ENCODE data around the gene APP.

The APP gene

GRCh38 chr21:26124896-26125295, 45.7 kb downstream of the APP start:
- Histone ChIP-seq H3K9me3 (ENCODE audit: control insufficient read depth, insufficient read depth, low read depth, low read length) (no peaks in the 10 kb centered on the region), H3K27ac (ENCODE audit: extremely low read depth, low read depth, low read length) (peak overlapping the region; percentile 20), H3K4me1 (ENCODE audit: control insufficient read depth, insufficient read depth, low read length) (peaks cover 52% of the 10 kb centered on the region), H3K4me3 (ENCODE audit: low read depth, low read length) (no peak overlapping the region), H3K36me3 (ENCODE audit: control insufficient read depth in 2 of 2, insufficient read depth in 1 of 2, low read length in 2 of 2) (no peaks in the 10 kb centered on the region; a peak in 1 of 3 replicates)
- 0 out of 2 replicates have a peak, but pooled peaks have one; percentile 7 for TF ChIP-seq SP7 (tag by site-specific recombination; IDR thresholded peaks at IDR 0.05)
- TF ChIP-seq ZBTB17 (tag by site-specific recombination; IDR thresholded peaks at IDR 0.05) = peak; percentile 42; the same call in 1 of the 2 replicates
- no peak for TF ChIP-seq ZNF664 (tag by site-specific recombination; IDR thresholded peaks at IDR 0.05)
- TF ChIP-seq ZNF776 (tag by site-specific recombination; IDR thresholded peaks at IDR 0.05; ENCODE audit: borderline replicate concordance) = no peak
- peak; percentile 50; the same call in 1 of the 2 replicates for TF ChIP-seq ZNF600 (tag by site-specific recombination; IDR thresholded peaks at IDR 0.05)
- no peak for TF ChIP-seq ZNF132 (tag by site-specific recombination; IDR thresholded peaks at IDR 0.05; ENCODE audit: borderline replicate concordance)
- TF ChIP-seq ZNF394 (tag by site-specific recombination; IDR thresholded peaks at IDR 0.05; ENCODE audit: borderline replicate concordance) = no peak
- CTCF ChIA-PET = interaction anchor here (1.0 kb wide), 1 partner anchor 25 kb away, joined by 3 read pairs; no protein-coding TSS in a partner anchor
- POLR2A ChIA-PET = interaction anchor here (1.4 to 1.9 kb wide), 3 partner anchors 16 to 45 kb away, joined by 4 to 5 read pairs (median 4); no protein-coding TSS in a partner anchor

- Histone ChIP-seq H3K27ac (ENCODE audit: extremely low read depth, low read depth, low read length) (peak overlapping the region; percentile 20), H3K4me3 (ENCODE audit: low read depth, low read length) (no peak overlapping the region), H3K36me3 (ENCODE audit: control insufficient read depth in 2 of 2, insufficient read depth in 1 of 2, low read length in 2 of 2) (no peaks in the 10 kb centered on the region; a peak in 1 of 3 replicates), H3K4me1 (ENCODE audit: control insufficient read depth, insufficient read depth, low read length) (peaks cover 52% of the 10 kb centered on the region), H3K9me3 (ENCODE audit: control insufficient read depth, insufficient read depth, low read depth, low read length) (no peaks in the 10 kb centered on the region)
- CTCF ChIA-PET = interaction anchor here (0.8 to 1.0 kb wide), 2 partner anchors 14 to 25 kb away, joined by 3 read pairs; no protein-coding TSS in a partner anchor
- POLR2A ChIA-PET = interaction anchor here (1.4 to 1.9 kb wide), 2 partner anchors 16 to 24 kb away, joined by 4 to 5 read pairs; no protein-coding TSS in a partner anchor
- TF ChIP-seq OSR2 (tag by site-specific recombination; IDR thresholded peaks at IDR 0.05) (peak; percentile 94), SP7 (tag by site-specific recombination; IDR thresholded peaks at IDR 0.05) (peak; percentile 73), ZNF843 (tag by site-specific recombination; IDR thresholded peaks at IDR 0.05) (peak; percentile 64; the same call in 1 of the 2 replicates), ZEB2 (tag by site-specific recombination; IDR thresholded peaks at IDR 0.05) (peak; percentile 65), WT1 (tag by site-specific recombination; IDR thresholded peaks at IDR 0.05) (no peak), FEZF1 (tag by site-specific recombination; IDR thresholded peaks at IDR 0.05) (peak; percentile 96), TRIM28 (IDR thresholded peaks at IDR 0.05; ENCODE audit: borderline replicate concordance, low read length) (peak; percentile 90), PRDM6 (tag by site-specific recombination; IDR thresholded peaks at IDR 0.05) (peak; percentile 82), PRDM4 (tag by site-specific recombination; IDR thresholded peaks at IDR 0.05) (peak; percentile 82), ZNF404 (tag by site-specific recombination; IDR thresholded peaks at IDR 0.05) (no peak), PRDM10 (tag by site-specific recombination; IDR thresholded peaks at IDR 0.05) (peak; percentile 31; the same call in 1 of the 2 replicates), ZNF426 (tag by site-specific recombination; IDR thresholded peaks at IDR 0.05) (no peak), ZSCAN30 (tag by site-specific recombination; IDR thresholded peaks at IDR 0.05) (no peak), ZNF362 (tag by site-specific recombination; IDR thresholded peaks at IDR 0.05) (peak; percentile 90), ZBTB17 (tag by site-specific recombination; IDR thresholded peaks at IDR 0.05) (peak; percentile 45), SP2 (tag by site-specific recombination; IDR thresholded peaks at IDR 0.05) (no peak), SETDB1 (IDR thresholded peaks at IDR 0.05; ENCODE audit: insufficient read length, low read length) (no peak), ZNF10 (tag by site-specific recombination; IDR thresholded peaks at IDR 0.05) (0 out of 2 replicates have a peak, but pooled peaks have one; percentile 51), OVOL3 (tag by site-specific recombination; IDR thresholded peaks at IDR 0.05) (peak; percentile 9; the same call in 1 of the 2 replicates), ZBTB20 (tag by site-specific recombination; IDR thresholded peaks at IDR 0.05) (peak; percentile 38; the same call in 1 of the 2 replicates)
Observed at GRCh38 chr21:26124421-26124833, 46.1 kb downstream of the APP start.

All from HEK293 (cell line).